ENCODE data around the gene FAR2.
A peak's percentile ranks its signal among the peaks of the same experiment; 100 is the strongest.
"Not testable (repeated sequence)": the region's sequence is repeated elsewhere in the genome, so short reads cannot be mapped to it uniquely, and the experiment has no call there.

The FAR2 gene

GRCh38 chr12:29148911-29149690, at the start of gene FAR2:
Gene FAR2 (plus strand): TSS chr12:29149278. CDS start chr12:29270450, 121,172 bp downstream.
- peak; percentile 67 to 83 (median 73) for DNase-seq

DNA sequence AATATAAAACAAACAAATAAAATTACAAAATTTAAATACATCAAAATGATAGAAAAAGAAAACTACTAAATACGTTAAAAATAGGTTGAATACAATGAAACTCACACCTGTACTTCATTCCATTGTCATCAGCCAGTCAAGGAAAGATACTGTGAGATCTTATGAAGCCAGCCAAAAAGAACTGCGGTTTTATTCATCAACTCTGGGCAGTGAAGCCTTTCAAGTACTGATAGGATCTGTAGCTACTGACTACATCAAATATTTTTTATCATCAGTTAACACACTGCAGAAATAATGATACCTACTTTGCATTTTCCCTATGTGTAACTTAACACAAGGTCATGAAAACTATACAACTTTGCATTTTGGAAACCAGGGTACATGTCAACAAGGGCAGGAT, 46.3 kb upstream of the FAR2 start:
- no peak for DNase-seq

- peak; percentile 64 to 87 (median 69) for DNase-seq
Observed at GRCh38 chr12:29103539-29103974, 45.5 kb upstream of the FAR2 start.

DNA sequence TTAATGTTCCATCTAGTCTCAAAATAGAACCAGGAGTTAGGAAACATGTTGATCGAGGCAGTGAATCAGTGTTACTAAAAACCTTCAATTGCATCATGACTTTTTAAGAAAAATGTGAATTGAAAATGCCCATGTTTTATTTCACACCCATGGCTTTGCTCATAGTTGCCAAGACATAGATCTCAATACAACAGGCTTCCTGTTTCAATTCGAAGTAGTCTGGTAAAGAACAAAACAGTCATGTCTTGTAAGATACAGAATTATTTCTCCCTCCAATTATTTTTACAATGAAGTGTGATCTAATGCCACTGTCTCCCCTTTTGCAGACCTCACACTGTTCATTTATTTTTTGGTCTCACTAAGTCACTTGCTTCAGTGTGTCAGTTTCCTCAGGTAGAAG, 44.6 kb upstream of the FAR2 start:
- peak; percentile 6 to 44 (median 42) for DNase-seq

GRCh38 chr12:29110506-29111442, 38.3 kb upstream of the FAR2 start:
- peak in 1 of 3 donors; percentile 11 for DNase-seq

DNA sequence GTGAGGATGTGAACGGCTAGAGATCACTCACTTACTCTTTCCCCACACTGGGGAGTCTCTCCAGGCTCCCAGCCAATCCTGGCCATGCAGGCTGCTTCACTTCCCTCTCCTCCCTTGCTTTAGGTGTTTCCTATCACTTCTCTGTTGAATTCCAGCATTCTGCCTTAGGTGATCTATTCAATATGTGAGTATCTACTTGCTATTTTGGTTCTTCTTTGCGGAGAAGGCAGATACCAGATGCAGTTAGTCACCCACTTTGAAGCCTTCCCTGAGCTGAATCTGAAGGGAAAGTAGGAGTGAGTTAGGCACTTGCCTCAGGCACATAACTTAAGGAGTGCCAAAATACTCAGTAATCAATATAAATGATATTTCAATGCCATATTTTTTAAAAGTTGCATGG, 36.0 kb upstream of the FAR2 start:
- DNase-seq = no peak

DNA sequence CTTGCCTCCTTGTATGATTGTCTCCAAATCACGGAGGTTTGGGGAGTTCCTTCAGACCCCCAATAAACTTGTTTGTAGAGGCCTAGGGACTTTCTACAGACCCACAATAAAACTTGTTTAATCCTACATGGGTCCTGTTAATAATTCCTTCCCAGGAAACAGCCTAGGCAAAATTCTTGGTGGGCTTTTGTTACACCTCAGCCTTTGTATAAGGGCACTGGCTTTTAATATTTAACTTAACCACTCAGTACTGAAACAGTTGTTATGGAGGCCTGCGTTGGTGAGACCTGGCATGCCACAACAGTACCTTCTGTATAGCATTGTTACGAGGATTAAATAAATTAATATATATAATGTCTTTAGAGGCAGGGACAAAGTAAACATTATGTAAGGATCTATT, 32.7 kb upstream of the FAR2 start:
- no peak for DNase-seq

- DNase-seq = peak in 1 of 3 donors; percentile 6
Observed at GRCh38 chr12:29131539-29131938, 17.5 kb upstream of the FAR2 start.

DNA sequence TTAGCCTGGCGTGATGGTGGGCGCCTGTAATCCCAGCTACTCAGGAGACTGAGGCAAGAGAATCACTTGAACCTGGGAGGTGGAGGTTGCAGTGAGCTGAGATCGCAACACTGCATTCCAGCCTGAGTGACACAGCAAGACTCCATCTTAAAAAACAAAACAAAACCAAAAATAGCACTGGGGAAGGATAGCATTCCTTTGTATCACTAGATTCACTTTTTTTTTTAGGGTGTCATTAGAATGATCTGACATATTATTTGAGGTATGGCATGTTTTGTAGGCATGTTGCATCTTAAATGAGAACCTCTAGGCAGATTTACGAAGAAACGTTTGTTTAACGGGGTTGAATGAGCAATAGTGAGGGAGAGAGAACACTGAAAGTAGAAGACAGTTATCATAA, 16.8 kb upstream of the FAR2 start:
- DNase-seq = no peak

- no peak for DNase-seq
Observed at GRCh38 chr12:29133181-29133580, 15.9 kb upstream of the FAR2 start.

GRCh38 chr12:29133680-29134079, 15.4 kb upstream of the FAR2 start:
- DNase-seq = no peak

- not testable (repeated sequence) for DNase-seq
Observed at GRCh38 chr12:29138256-29138655, 10.8 kb upstream of the FAR2 start.

- not testable (repeated sequence) for DNase-seq
Observed at GRCh38 chr12:29138855-29139254, 10.2 kb upstream of the FAR2 start.

GRCh38 chr12:29145372-29146170, 3.5 kb upstream of the FAR2 start:
- DNase-seq = no peak

GRCh38 chr12:29146196-29146595, 2.9 kb upstream of the FAR2 start:
- DNase-seq = no peak

DNA sequence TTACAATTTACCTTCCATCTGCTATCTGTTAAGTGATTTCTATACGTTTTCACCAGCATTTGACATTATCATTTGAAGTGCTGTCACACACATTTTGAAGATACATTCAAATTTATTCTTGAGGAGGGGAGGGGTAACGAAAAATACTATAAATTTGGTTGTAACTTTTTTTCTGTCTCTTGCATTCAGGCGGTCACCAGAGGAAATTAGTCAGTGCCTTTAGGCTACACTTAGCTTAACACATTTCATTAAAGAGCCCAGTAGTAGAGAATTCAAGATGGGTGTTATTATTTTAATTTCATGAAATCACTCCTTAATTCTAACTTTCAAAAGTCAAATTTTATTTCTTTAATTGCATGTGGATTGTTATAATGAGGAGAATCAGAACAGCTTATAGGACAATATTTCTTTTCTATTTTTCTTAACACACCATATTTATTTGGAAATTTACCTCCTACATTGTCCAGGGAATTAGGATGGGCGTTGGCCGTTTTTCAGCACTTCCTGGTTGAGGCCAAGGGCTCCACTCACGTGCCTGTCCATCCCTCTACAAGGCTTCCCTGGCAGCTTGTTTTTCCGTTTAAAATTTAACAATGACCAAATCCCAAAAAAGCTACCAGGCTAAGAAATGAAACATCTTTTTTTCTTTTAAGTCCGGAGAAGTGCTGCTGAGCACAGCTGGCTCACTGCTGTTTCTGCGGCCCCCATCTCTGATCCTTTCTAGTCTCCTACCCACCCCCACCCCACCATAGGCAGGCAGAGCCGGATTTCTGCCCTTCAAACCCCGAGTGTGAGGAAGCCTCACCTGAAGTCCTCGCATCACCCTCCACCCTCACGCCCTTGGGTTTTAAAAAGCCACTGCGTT, 1.1 kb upstream of the FAR2 start:
- peak in 1 of 3 donors; percentile 30 for DNase-seq

- DNase-seq = peak; percentile 68 to 70 (median 70)
Observed at GRCh38 chr12:29148596-29148910, 525 bp upstream of the FAR2 start.

DNA sequence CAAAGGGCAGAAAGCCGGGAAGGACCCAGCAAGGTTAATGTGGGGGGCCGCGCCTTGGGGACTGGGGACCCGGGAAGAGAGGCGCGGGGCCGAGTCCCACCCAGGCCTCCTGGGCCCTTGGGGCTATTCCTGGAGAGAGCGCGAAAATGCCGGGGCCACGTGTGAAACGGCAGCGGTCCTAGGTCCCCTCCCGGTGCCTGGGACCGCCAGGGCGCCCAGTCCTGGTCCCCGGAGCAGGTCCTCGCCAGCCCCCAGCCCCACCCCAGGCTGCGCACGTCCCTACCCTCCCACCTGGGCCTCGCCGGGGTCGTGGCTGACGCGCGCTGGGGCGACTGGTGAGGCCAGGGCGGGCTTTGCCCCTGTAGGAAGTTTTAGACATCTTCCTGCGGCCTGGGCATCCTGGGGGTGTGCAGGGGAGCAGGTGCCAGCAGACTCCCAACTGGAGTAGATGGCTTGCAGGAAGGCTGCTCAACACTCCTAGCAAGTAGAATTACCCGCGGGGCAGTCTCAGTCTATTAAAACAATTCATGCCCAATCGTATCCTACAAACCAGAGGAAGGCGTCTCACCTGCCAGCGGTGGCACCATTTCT, 708 bp downstream of the FAR2 start:
- DNase-seq = no peak

DNA sequence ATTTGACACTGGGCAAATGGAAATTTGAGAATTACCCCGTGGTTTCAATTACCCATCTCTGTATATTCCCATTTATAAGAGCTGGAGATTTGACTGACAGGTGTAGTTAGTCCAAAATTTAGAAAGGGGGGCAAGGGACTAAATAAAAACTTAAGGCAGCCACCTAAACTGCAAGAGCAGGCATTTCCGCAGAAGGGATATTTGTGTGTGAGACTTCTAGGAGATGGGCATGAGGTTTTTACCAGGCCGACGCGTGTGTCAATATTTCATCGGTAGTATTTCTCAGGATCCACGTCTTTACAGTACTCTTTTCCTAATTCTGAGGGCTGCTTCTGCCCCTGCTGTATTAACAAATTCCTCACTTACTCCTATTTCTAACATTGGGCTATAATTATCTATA, 1.4 kb downstream of the FAR2 start:
- no peak for DNase-seq

GRCh38 chr12:29152223-29152868, 3.3 kb downstream of the FAR2 start:
- peak in 1 of 3 donors; percentile 36 for DNase-seq
